M059J (cell line): Measurements from ENCODE around the gene FLT4. TPM values are rescaled to one million over a fixed set of nuclear protein-coding genes. Genes with fewer than 3 reads are reported as not detected.
A peak's percentile ranks its signal among the peaks of the same experiment; 100 is the strongest.

Experiments
- DNase-seq: peaks from one replicate; pipeline ENCODE4 v3.0.0-alpha.2; 2012; ENCODE audit warnings: low read depth
- total RNA-seq: library from RNA; depleted of rRNA; stranded (reverse); fragments of >200 nt; shearing (Covaris generic); gene quantifications from 2 replicates; pipeline ENCODE4 v1.2.3, GENCODE V29; 2014

The FLT4 gene
- total RNA-seq, 1 experiment from 2014 or later = not detected

GRCh38 chr5:180607861-180608571, 41.4 kb downstream of the FLT4 start:
- no peak for DNase-seq

- DNase-seq = no peak
Observed at GRCh38 chr5:180606215-180606785, 43.1 kb downstream of the FLT4 start.

- DNase-seq = peak; percentile 53
Observed at GRCh38 chr5:180605554-180606214, 43.7 kb downstream of the FLT4 start.

- no peak for DNase-seq
Observed at GRCh38 chr5:180604271-180604670, 45.1 kb downstream of the FLT4 start.

- DNase-seq = no peak
Observed at GRCh38 chr5:180603076-180603594, 46.3 kb downstream of the FLT4 start.

- no peak for DNase-seq
Observed at GRCh38 chr5:180602481-180603075, 46.8 kb downstream of the FLT4 start.

- no peak for DNase-seq
Observed at GRCh38 chr5:180601591-180602480, 47.6 kb downstream of the FLT4 start.

- no peak for DNase-seq
Observed at GRCh38 chr5:180600554-180601041, 48.8 kb downstream of the FLT4 start.

- no peak for DNase-seq
Observed at GRCh38 chr5:180599981-180600553, 49.3 kb downstream of the FLT4 start.

- no peak for DNase-seq
Observed at GRCh38 chr5:180599590-180599914, 49.8 kb downstream of the FLT4 start.

GRCh38 chr5:180598797-180599589, 50.4 kb downstream of the FLT4 start:
- DNase-seq = no peak

GRCh38 chr5:180598316-180598701, 51.1 kb downstream of the FLT4 start:
- DNase-seq = no peak

GRCh38 chr5:180596668-180597231, 52.6 kb downstream of the FLT4 start:
- DNase-seq = no peak

- DNase-seq = no peak
Observed at GRCh38 chr5:180596115-180596667, 53.2 kb downstream of the FLT4 start.

- no peak for DNase-seq
Observed at GRCh38 chr5:180595381-180596114, 53.9 kb downstream of the FLT4 start.

- DNase-seq = no peak
Observed at GRCh38 chr5:180595046-180595379, 54.4 kb downstream of the FLT4 start.

- no peak for DNase-seq
Observed at GRCh38 chr5:180594311-180595045, 54.9 kb downstream of the FLT4 start.
